ENCODE results near the gene VAT1. TPM values are rescaled to one million over a fixed set of nuclear protein-coding genes. Genes with fewer than 3 reads are reported as not detected.

VAT1 gene
- total and polyA plus RNA-seq, 7 donors: 43.0 to 164 (median 85.9) TPM

GRCh38 chr17:42971589-42971988 is 50.6 kb downstream of the VAT1 start:
- no peak overlapping the region for H3K27ac ChIP-seq
- H3K4me1 ChIP-seq: no peaks in the 10 kb centered on the region
- H3K36me3 ChIP-seq: no peaks in the 10 kb centered on the region
- no peaks in the 10 kb centered on the region for H3K27me3 ChIP-seq
- DNase-seq: no peak
- intact Hi-C loops (cut with DNase I): no loop called here
- no peak for TF ChIP-seq POLR2A (IDR thresholded peaks at IDR 0.05)
- WGBS, 2 donors: 94% methylated on average over 5 of the region's 5 CpGs
- H3K4me3 ChIP-seq: no peak overlapping the region
- no peaks in the 10 kb centered on the region for H3K9me3 ChIP-seq

- TF ChIP-seq POLR2AphosphoS5 (IDR thresholded peaks at IDR 0.05) (no peak), POLR2A (IDR thresholded peaks at IDR 0.05) (no peak), EP300 (IDR thresholded peaks at IDR 0.05) (no peak), CTCF (IDR thresholded peaks at IDR 0.05) (no peak)
- Histone ChIP-seq H3K9me3 (no peaks in the 10 kb centered on the region), H3K4me3 (no peak overlapping the region), H3K4me1 (peaks cover 0 to 7% (median 0%) of the 10 kb centered on the region in 4 donors), H3K36me3 (no peaks in the 10 kb centered on the region), H3K27me3 (no peaks in the 10 kb centered on the region), H3K27ac (no peak overlapping the region)
- 53 to 67% methylated on average over 5 of the region's 5 CpGs for WGBS, 2 donors
- no peak for DNase-seq
- intact Hi-C loops (cut with DNase I): no loop called here
Observed at GRCh38 chr17:42969001-42969581, 53.1 kb downstream of the VAT1 start.

- no peak for DNase-seq
- TF ChIP-seq POLR2A (IDR thresholded peaks at IDR 0.05) (no peak), CTCF (IDR thresholded peaks at IDR 0.05) (no peak), EP300 (IDR thresholded peaks at IDR 0.05) (no peak), POLR2AphosphoS5 (IDR thresholded peaks at IDR 0.05) (no peak)
- H3K9me3 ChIP-seq: no peaks in the 10 kb centered on the region
- intact Hi-C loops (cut with DNase I): no loop called here
- H3K4me1 ChIP-seq: peaks cover 0 to 18% (median 8%) of the 10 kb centered on the region in 4 donors
- 37 to 65% methylated on average over 1 of the region's 1 CpG for WGBS, 2 donors
- no peaks in the 10 kb centered on the region for H3K27me3 ChIP-seq
- H3K4me3 ChIP-seq: no peak overlapping the region
- no peak overlapping the region for H3K27ac ChIP-seq
- H3K36me3 ChIP-seq: no peaks in the 10 kb centered on the region
Observed at GRCh38 chr17:42967925-42968324, 54.3 kb downstream of the VAT1 start.

Other genes starting within 250 kb of the VAT1 start
- gene VPS25, start 248.9 kb downstream of the VAT1 start, total RNA-seq: 10 to 100 TPM; 27.1 to 40.3 (median 37.3) TPM
- gene VPS25, start 248.9 kb downstream of the VAT1 start, polyA plus RNA-seq: 100 to 1,000 TPM; 103 to 135 (median 105) TPM
- under 1 TPM in 1 of 4 donors, not detected in 3; 0.28 TPM for gene WNK4, start 241.8 kb downstream of the VAT1 start, total RNA-seq
- 10 to 100 TPM; 13.2 to 14.4 (median 14.0) TPM for gene WNK4, start 241.8 kb downstream of the VAT1 start, polyA plus RNA-seq
- gene COA3, start 223.7 kb downstream of the VAT1 start, total RNA-seq: 100 to 1,000 TPM in 1 of 4 donors, 10 to 100 TPM in 3; 73.4 to 100 (median 98.2) TPM
- gene COA3, start 223.7 kb downstream of the VAT1 start, polyA plus RNA-seq: 100 to 1,000 TPM; 282 to 382 (median 295) TPM
- under 1 TPM in 1 of 4 donors, not detected in 3; 0.33 TPM for gene CNTD1, start 223.5 kb downstream of the VAT1 start, total RNA-seq
- 1 to 10 TPM in 2 of 3 donors, under 1 TPM in 1; 0.42 to 7.2 (median 4.2) TPM for gene CNTD1, start 223.5 kb downstream of the VAT1 start, polyA plus RNA-seq
- 100 to 1,000 TPM; 139 to 215 (median 161) TPM for gene BECN1, start 198.1 kb downstream of the VAT1 start, total RNA-seq
- gene BECN1, start 198.1 kb downstream of the VAT1 start, polyA plus RNA-seq: 100 to 1,000 TPM in 2 of 3 donors, 10 to 100 TPM in 1; 98.8 to 141 (median 131) TPM
- 10 to 100 TPM; 34.3 to 69.1 (median 57.5) TPM for gene PSME3, start 189.0 kb downstream of the VAT1 start, total RNA-seq
- 10 to 100 TPM; 59.5 to 94.9 (median 69.4) TPM for gene PSME3, start 189.0 kb downstream of the VAT1 start, polyA plus RNA-seq
- gene AOC2, start 177.8 kb downstream of the VAT1 start, total RNA-seq: 1 to 10 TPM; 1.2 to 2.1 (median 1.4) TPM
- 1 to 10 TPM in 1 of 3 donors, not detected in 2; 1.2 TPM for gene AOC2, start 177.8 kb downstream of the VAT1 start, polyA plus RNA-seq
- 100 to 1,000 TPM in 2 of 4 donors, 10 to 100 TPM in 2; 58.1 to 227 (median 107) TPM for gene AOC3, start 171.2 kb downstream of the VAT1 start, total RNA-seq
- gene AOC3, start 171.2 kb downstream of the VAT1 start, polyA plus RNA-seq: 10 to 100 TPM in 1 of 3 donors, 1 to 10 TPM in 2; 3.5 to 32.7 (median 5.4) TPM
- not detected for gene G6PC1, start 121.6 kb downstream of the VAT1 start, total RNA-seq
- gene G6PC1, start 121.6 kb downstream of the VAT1 start, polyA plus RNA-seq: under 1 TPM in 1 of 3 donors, not detected in 2; 0.23 TPM
- 10 to 100 TPM; 18.5 to 41.3 (median 25.7) TPM for gene AARSD1, start 57.9 kb downstream of the VAT1 start, total RNA-seq
- 10 to 100 TPM; 14.6 to 41.5 (median 21.6) TPM for gene AARSD1, start 57.9 kb downstream of the VAT1 start, polyA plus RNA-seq
- gene PTGES3L, start 42.3 kb downstream of the VAT1 start, total RNA-seq: 10 to 100 TPM in 1 of 4 donors, 1 to 10 TPM in 3; 6.8 to 13.6 (median 9.5) TPM
- gene PTGES3L, start 42.3 kb downstream of the VAT1 start, polyA plus RNA-seq: 1 to 10 TPM; 2.1 to 4.8 (median 2.4) TPM
- gene RUNDC1, start 41.8 kb downstream of the VAT1 start, total RNA-seq: 10 to 100 TPM in 3 of 4 donors, 1 to 10 TPM in 1; 10.0 to 13.8 (median 12.1) TPM
- 10 to 100 TPM in 2 of 3 donors, 1 to 10 TPM in 1; 8.4 to 14.7 (median 10.2) TPM for gene RUNDC1, start 41.8 kb downstream of the VAT1 start, polyA plus RNA-seq
- gene RPL27, start 24.0 kb downstream of the VAT1 start, total RNA-seq: 1,000 to 10,000 TPM; 1,576 to 2,828 (median 2,217) TPM
- gene RPL27, start 24.0 kb downstream of the VAT1 start, polyA plus RNA-seq: 1,000 to 10,000 TPM; 3,316 to 4,569 (median 3,351) TPM
- 10 to 100 TPM; 22.4 to 60.2 (median 45.1) TPM for gene IFI35, start 15.6 kb downstream of the VAT1 start, total RNA-seq
- gene IFI35, start 15.6 kb downstream of the VAT1 start, polyA plus RNA-seq: 10 to 100 TPM; 48.6 to 77.9 (median 65.1) TPM
- 1 to 10 TPM; 2.5 to 4.6 (median 2.8) TPM for gene RND2, start 2.8 kb upstream of the VAT1 start, total RNA-seq
- gene RND2, start 2.8 kb upstream of the VAT1 start, polyA plus RNA-seq: under 1 TPM; 0.23 to 0.63 (median 0.60) TPM
- gene BRCA1, start 103.0 kb upstream of the VAT1 start, total RNA-seq: 10 to 100 TPM in 1 of 4 donors, 1 to 10 TPM in 3; 5.4 to 10.2 (median 6.1) TPM
- gene BRCA1, start 103.0 kb upstream of the VAT1 start, polyA plus RNA-seq: 1 to 10 TPM in 2 of 3 donors, under 1 TPM in 1; 0.60 to 9.9 (median 2.5) TPM
- 10 to 100 TPM; 77.5 to 98.1 (median 81.5) TPM for gene NBR1, start 148.8 kb upstream of the VAT1 start, total RNA-seq
- 10 to 100 TPM; 50.9 to 93.4 (median 74.5) TPM for gene NBR1, start 148.8 kb upstream of the VAT1 start, polyA plus RNA-seq
- 1 to 10 TPM; 3.0 to 7.2 (median 4.7) TPM for gene TMEM106A, start 189.5 kb upstream of the VAT1 start, total RNA-seq
- 1 to 10 TPM; 2.4 to 9.4 (median 3.5) TPM for gene TMEM106A, start 189.5 kb upstream of the VAT1 start, polyA plus RNA-seq
- gene CCDC200, start 206.2 kb upstream of the VAT1 start, total RNA-seq: not detected
- gene CCDC200, start 206.2 kb upstream of the VAT1 start, polyA plus RNA-seq: under 1 TPM in 1 of 3 donors, not detected in 2; 0.12 TPM
- not detected for gene RNU2-1, start 211.6 kb upstream of the VAT1 start, total RNA-seq
- gene RNU2-1, start 211.6 kb upstream of the VAT1 start, polyA plus RNA-seq: not detected

Measured in sigmoid colon (tissue), 7 donors.